ENCODE results near the gene LNX1.

The LNX1 gene

DNA sequence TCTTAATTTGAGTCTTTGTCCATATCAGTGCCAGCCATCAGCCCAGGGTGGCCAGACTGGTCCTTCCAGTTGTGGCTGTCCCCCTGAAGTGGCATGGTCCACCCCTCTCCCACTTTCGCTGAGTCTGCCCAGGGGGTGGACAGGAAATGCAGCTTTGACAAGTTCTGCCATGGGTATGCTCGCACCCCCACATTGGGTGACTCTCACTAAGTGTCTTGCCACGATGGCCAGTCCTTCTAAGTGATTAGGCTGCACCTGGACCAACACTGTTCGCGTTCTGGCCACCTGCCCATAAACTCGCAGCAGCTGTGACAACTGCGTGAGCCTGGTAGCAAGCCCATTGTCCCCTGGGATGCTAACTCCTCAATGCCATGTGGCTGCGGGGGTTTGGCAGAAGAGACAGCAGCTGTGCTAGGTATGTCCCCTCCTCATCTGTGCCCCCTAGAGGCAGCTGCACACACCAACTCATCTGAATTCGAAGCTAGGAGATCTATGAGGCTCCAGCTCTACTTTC lies 10.0 kb upstream of the LNX1 start:
- TF ChIP-seq GLIS3 (CRISPR knock-in tag; IDR thresholded peaks at IDR 0.05) (no peak), SNAI2 (CRISPR knock-in tag; IDR thresholded peaks at IDR 0.05) (no peak), BACH2 (CRISPR knock-in tag; IDR thresholded peaks at IDR 0.05; ENCODE audit: borderline replicate concordance) (no peak), TOX (CRISPR knock-in tag; IDR thresholded peaks at IDR 0.05; ENCODE audit: borderline replicate concordance) (no peak), PPARA (CRISPR knock-in tag; IDR thresholded peaks at IDR 0.05; ENCODE audit: borderline replicate concordance) (no peak)
- TF ChIP-seq, protein P1, sequence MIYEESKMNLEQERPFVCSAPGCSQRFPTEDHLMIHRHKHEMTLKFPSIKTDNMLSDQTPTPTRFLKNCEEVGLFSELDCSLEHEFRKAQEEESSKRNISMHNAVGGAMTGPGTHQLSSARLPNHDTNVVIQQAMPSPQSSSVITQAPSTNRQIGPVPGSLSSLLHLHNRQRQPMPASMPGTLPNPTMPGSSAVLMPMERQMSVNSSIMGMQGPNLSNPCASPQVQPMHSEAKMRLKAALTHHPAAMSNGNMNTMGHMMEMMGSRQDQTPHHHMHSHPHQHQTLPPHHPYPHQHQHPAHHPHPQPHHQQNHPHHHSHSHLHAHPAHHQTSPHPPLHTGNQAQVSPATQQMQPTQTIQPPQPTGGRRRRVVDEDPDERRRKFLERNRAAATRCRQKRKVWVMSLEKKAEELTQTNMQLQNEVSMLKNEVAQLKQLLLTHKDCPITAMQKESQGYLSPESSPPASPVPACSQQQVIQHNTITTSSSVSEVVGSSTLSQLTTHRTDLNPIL (CRISPR knock-in tag; IDR thresholded peaks at IDR 0.05; ENCODE audit: low read depth) = no peak
- peak; percentile 69 for ATAC-seq

GRCh38 chr4:53599632-53600031 lies 8.3 kb upstream of the LNX1 start:
- ATAC-seq = no peak
- no peak for TF ChIP-seq BACH2 (CRISPR knock-in tag; IDR thresholded peaks at IDR 0.05; ENCODE audit: borderline replicate concordance)

DNA sequence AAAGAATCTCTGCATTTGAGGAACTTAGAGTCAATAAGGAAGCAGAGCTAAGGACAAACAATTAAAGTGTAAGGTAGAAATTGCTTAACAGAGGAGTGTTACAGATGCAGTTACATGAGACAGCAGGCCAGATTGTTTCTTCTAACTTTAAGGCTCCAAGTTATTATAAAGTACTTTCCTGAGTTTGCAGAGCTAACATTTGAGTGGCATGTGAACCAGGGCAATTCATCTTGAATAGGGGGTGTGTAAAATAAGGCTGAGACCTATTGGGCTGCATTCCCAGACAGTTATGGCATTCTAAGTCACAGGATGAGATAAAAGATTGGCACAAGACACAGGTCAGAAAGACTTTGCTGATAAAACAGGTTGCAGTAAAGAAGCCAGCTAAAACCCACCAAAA lies 7.6 kb upstream of the LNX1 start:
- ATAC-seq = no peak; the same call in 2 of the 3 replicates
- TF ChIP-seq, protein P1 (CRISPR knock-in tag; IDR thresholded peaks at IDR 0.05; ENCODE audit: low read depth) = 0 out of 2 replicates have a peak, but pooled peaks have one; percentile 57
- peak; percentile 51; the same call in 1 of the 2 replicates for TF ChIP-seq ISL1 (CRISPR knock-in tag; IDR thresholded peaks at IDR 0.05)
- TF ChIP-seq RARB (CRISPR knock-in tag; IDR thresholded peaks at IDR 0.05) = no peak

DNA sequence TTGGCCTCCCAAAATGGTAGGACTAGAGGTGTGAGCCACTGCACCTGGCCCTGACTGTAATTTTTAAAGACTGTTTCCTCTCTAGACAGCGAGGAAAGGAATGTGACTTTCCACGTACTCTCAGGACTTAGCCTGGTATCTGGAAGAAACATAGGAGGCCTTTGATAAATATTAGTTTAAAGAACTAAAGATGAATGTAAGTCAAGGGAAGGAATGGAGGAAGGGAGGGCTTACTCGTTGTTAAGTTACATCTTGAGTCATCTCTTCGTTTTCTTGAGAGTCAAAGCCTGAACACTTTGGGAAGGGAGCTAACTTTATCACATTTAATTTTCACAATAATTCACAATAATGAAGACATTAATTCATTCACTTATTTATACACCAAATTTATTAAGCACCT lies 7.2 kb upstream of the LNX1 start:
- no peak for ATAC-seq
- TF ChIP-seq RARB (CRISPR knock-in tag; IDR thresholded peaks at IDR 0.05) (no peak), PPARA (CRISPR knock-in tag; IDR thresholded peaks at IDR 0.05; ENCODE audit: borderline replicate concordance) (no peak), ZFP3 (CRISPR knock-in tag; IDR thresholded peaks at IDR 0.05) (no peak), ZC3H10 (CRISPR knock-in tag; IDR thresholded peaks at IDR 0.05) (no peak), GLIS3 (CRISPR knock-in tag; IDR thresholded peaks at IDR 0.05) (no peak), ZNF8 (CRISPR knock-in tag; IDR thresholded peaks at IDR 0.05) (no peak), PATZ1 (CRISPR knock-in tag; IDR thresholded peaks at IDR 0.05; ENCODE audit: borderline replicate concordance) (no peak), TOX (CRISPR knock-in tag; IDR thresholded peaks at IDR 0.05; ENCODE audit: borderline replicate concordance) (no peak), BACH2 (CRISPR knock-in tag; IDR thresholded peaks at IDR 0.05; ENCODE audit: borderline replicate concordance) (no peak), SNAI2 (CRISPR knock-in tag; IDR thresholded peaks at IDR 0.05) (no peak), TCF4 (CRISPR knock-in tag; IDR thresholded peaks at IDR 0.05; ENCODE audit: borderline replicate concordance) (no peak), ISL1 (CRISPR knock-in tag; IDR thresholded peaks at IDR 0.05) (no peak), ZFP30 (CRISPR knock-in tag; IDR thresholded peaks at IDR 0.05) (no peak), CSDC2 (CRISPR knock-in tag; IDR thresholded peaks at IDR 0.05) (no peak)
- TF ChIP-seq, protein P1 (CRISPR knock-in tag; IDR thresholded peaks at IDR 0.05; ENCODE audit: low read depth) = no peak
- TF ChIP-seq, protein P2, sequence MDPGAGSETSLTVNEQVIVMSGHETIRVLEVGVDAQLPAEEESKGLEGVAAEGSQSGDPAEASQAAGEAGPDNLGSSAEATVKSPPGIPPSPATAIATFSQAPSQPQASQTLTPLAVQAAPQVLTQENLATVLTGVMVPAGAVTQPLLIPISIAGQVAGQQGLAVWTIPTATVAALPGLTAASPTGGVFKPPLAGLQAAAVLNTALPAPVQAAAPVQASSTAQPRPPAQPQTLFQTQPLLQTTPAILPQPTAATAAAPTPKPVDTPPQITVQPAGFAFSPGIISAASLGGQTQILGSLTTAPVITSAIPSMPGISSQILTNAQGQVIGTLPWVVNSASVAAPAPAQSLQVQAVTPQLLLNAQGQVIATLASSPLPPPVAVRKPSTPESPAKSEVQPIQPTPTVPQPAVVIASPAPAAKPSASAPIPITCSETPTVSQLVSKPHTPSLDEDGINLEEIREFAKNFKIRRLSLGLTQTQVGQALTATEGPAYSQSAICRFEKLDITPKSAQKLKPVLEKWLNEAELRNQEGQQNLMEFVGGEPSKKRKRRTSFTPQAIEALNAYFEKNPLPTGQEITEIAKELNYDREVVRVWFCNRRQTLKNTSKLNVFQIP (CRISPR knock-in tag; IDR thresholded peaks at IDR 0.05; ENCODE audit: borderline replicate concordance, low read depth) = no peak
- TF ChIP-seq, protein P3, sequence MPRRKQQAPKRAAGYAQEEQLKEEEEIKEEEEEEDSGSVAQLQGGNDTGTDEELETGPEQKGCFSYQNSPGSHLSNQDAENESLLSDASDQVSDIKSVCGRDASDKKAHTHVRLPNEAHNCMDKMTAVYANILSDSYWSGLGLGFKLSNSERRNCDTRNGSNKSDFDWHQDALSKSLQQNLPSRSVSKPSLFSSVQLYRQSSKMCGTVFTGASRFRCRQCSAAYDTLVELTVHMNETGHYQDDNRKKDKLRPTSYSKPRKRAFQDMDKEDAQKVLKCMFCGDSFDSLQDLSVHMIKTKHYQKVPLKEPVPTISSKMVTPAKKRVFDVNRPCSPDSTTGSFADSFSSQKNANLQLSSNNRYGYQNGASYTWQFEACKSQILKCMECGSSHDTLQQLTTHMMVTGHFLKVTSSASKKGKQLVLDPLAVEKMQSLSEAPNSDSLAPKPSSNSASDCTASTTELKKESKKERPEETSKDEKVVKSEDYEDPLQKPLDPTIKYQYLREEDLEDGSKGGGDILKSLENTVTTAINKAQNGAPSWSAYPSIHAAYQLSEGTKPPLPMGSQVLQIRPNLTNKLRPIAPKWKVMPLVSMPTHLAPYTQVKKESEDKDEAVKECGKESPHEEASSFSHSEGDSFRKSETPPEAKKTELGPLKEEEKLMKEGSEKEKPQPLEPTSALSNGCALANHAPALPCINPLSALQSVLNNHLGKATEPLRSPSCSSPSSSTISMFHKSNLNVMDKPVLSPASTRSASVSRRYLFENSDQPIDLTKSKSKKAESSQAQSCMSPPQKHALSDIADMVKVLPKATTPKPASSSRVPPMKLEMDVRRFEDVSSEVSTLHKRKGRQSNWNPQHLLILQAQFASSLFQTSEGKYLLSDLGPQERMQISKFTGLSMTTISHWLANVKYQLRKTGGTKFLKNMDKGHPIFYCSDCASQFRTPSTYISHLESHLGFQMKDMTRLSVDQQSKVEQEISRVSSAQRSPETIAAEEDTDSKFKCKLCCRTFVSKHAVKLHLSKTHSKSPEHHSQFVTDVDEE (CRISPR knock-in tag; IDR thresholded peaks at IDR 0.05) = no peak
- TF ChIP-seq, protein P4, sequence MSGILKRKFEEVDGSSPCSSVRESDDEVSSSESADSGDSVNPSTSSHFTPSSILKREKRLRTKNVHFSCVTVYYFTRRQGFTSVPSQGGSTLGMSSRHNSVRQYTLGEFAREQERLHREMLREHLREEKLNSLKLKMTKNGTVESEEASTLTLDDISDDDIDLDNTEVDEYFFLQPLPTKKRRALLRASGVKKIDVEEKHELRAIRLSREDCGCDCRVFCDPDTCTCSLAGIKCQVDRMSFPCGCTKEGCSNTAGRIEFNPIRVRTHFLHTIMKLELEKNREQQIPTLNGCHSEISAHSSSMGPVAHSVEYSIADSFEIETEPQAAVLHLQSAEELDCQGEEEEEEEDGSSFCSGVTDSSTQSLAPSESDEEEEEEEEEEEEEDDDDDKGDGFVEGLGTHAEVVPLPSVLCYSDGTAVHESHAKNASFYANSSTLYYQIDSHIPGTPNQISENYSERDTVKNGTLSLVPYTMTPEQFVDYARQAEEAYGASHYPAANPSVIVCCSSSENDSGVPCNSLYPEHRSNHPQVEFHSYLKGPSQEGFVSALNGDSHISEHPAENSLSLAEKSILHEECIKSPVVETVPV (CRISPR knock-in tag; IDR thresholded peaks at IDR 0.05) = no peak
